HepG2 (cell line): ENCODE measurements around the gene ZFP36L2. TPM values are rescaled to one million over a fixed set of nuclear protein-coding genes. Genes with fewer than 3 reads are reported as not detected.

Source experiments
- BCL6 ChIP-seq: IDR thresholded peaks from 2 replicates; pipeline ENCODE4 v1.6.1; 2016; ENCODE audit warnings: missing genetic modification reagents, missing compliant biosample characterization
- BRD4 ChIP-seq: sonication (generic); formaldehyde crosslinking; IDR thresholded peaks from 2 replicates; pipeline ENCODE4 v1.4.0; 2020; ENCODE audit warnings: missing genetic modification reagents
- ELF4 ChIP-seq: sonication (generic); formaldehyde crosslinking; IDR thresholded peaks from 2 replicates; pipeline ENCODE4 v1.5.0; 2020; ENCODE audit warnings: missing genetic modification reagents, mild to moderate bottlenecking, moderate library complexity, borderline replicate concordance
- ESRRA ChIP-seq: sonication (generic); formaldehyde crosslinking; IDR thresholded peaks from 2 replicates; pipeline ENCODE4 v1.5.1; 2020; ENCODE audit warnings: mild to moderate bottlenecking, low read depth, missing genetic modification reagents
- FOXA3 ChIP-seq: IDR thresholded peaks from 2 replicates; pipeline ENCODE4 v1.6.1; 2016; ENCODE audit warnings: missing genetic modification reagents, missing compliant biosample characterization
- HIVEP1 ChIP-seq: sonication (generic); formaldehyde crosslinking; IDR thresholded peaks from 2 replicates; pipeline ENCODE4 v1.4.0; 2020; ENCODE audit warnings: mild to moderate bottlenecking, missing genetic modification reagents
- HNF4G ChIP-seq, 2 experiments: sonication (generic) in 1 of 2; formaldehyde crosslinking in 1 of 2; IDR thresholded peaks; 2 replicates each; pipeline versions ENCODE4 v1.4.0 to v1.6.1; 2011 to 2020; ENCODE audit warnings: borderline replicate concordance in 2 of 2, low read depth in 2 of 2, mild to moderate bottlenecking in 2 of 2, low read length in 1 of 2, missing genetic modification reagents in 1 of 2, moderate library complexity in 1 of 2
- MEF2D ChIP-seq: sonication (generic); formaldehyde crosslinking; IDR thresholded peaks from 2 replicates; pipeline ENCODE4 v1.5.1; 2020; ENCODE audit warnings: mild to moderate bottlenecking, missing genetic modification reagents
- PAF1 ChIP-seq: IDR thresholded peaks from 2 replicates; pipeline ENCODE4 v1.6.1; 2016; ENCODE audit warnings: missing genetic modification reagents, missing compliant biosample characterization
- PHF8 ChIP-seq: sonication (generic); formaldehyde crosslinking; IDR thresholded peaks from 2 replicates; pipeline ENCODE4 v1.5.0; 2020; ENCODE audit warnings: missing genetic modification reagents
- PRMT3 ChIP-seq: sonication (generic); formaldehyde crosslinking; IDR thresholded peaks from 2 replicates; pipeline ENCODE4 v1.8.1; 2022; ENCODE audit warnings: low read depth, mild to moderate bottlenecking, moderate library complexity, missing genetic modification reagents, borderline replicate concordance
- RAD51 ChIP-seq: fragments of 450-650 bp; IDR thresholded peaks from 2 replicates; pipeline ENCODE4 v1.6.1; 2016; ENCODE audit warnings: borderline replicate concordance
- RARA ChIP-seq: IDR thresholded peaks from 2 replicates; pipeline ENCODE4 v1.6.1; 2016; ENCODE audit warnings: missing genetic modification reagents, missing compliant biosample characterization
- SMC3 ChIP-seq: IDR thresholded peaks from 2 replicates; pipeline ENCODE4 v1.6.1; 2011; ENCODE audit warnings: low read length, improper control_type of control experiment
- TCF7 ChIP-seq: sonication (generic); IDR thresholded peaks from 2 replicates; pipeline ENCODE4 v1.6.1; 2016; ENCODE audit warnings: antibody characterized with exemption, low read depth
- ZBTB1 ChIP-seq: sonication (generic); formaldehyde crosslinking; IDR thresholded peaks from 2 replicates; pipeline ENCODE4 v1.4.0; 2020; ENCODE audit warnings: missing genetic modification reagents, borderline replicate concordance
- ZNF383 ChIP-seq: sonication (generic); formaldehyde crosslinking; IDR thresholded peaks from 2 replicates; pipeline ENCODE4 v1.4.0; 2020; ENCODE audit warnings: missing genetic modification reagents, mild to moderate bottlenecking, borderline replicate concordance
- ZNF496 ChIP-seq: sonication (generic); formaldehyde crosslinking; IDR thresholded peaks from 2 replicates; pipeline ENCODE4 v1.8.1; 2023; ENCODE audit warnings: mild to moderate bottlenecking, moderate library complexity, missing genetic modification reagents; ENCODE audit not compliant: insufficient replicate concordance
- ZNF737 ChIP-seq: sonication (generic); formaldehyde crosslinking; IDR thresholded peaks from 2 replicates; pipeline ENCODE4 v1.5.0; 2020; ENCODE audit warnings: missing genetic modification reagents, mild to moderate bottlenecking, borderline replicate concordance
- polyA plus RNA-seq, 8 experiments: library from polyadenylated mRNA; depleted of rRNA in 3 of 8; stranded (reverse) in 7 of 8; unstranded in 1 of 8; fragments of >200 nt; fragmentation: Illumina TruSeq in 4 of 8; extraction: Trizol in 4 of 8; gene quantifications; 2 replicates each; pipeline versions ENCODE4 v1.2.1 to v1.2.3, GENCODE V29; 2011 to 2016; ENCODE audit warnings: low read depth in 4 of 8, missing spikeins in 1 of 8, mixed read lengths in 1 of 8; ENCODE audit not compliant: insufficient read depth in 1 of 8
- total RNA-seq, 5 experiments: library from RNA; depleted of rRNA; stranded (reverse); fragments of >200 nt; fragmentation: Illumina TruSeq; extraction: Trizol; gene quantifications; 2 replicates each; pipeline ENCODE4 v1.2.3, GENCODE V29; 2016; ENCODE audit warnings: low read depth in 1 of 5
- TF ChIP-seq, protein P1 (sequence below), 2 experiments: sonication (generic) in 1 of 2; formaldehyde crosslinking in 1 of 2; IDR thresholded peaks; 2 replicates each; pipeline versions ENCODE4 v1.4.0 to v1.6.1; 2016 to 2020; ENCODE audit warnings: borderline replicate concordance in 1 of 2, low read depth in 1 of 2, mild to moderate bottlenecking in 1 of 2, missing genetic modification reagents in 1 of 2
- TF ChIP-seq, protein P2 (sequence below): sonication (generic); formaldehyde crosslinking; IDR thresholded peaks from 2 replicates; pipeline ENCODE4 v1.8.0; 2022; ENCODE audit warnings: missing genetic modification reagents, low read depth, mild to moderate bottlenecking, borderline replicate concordance
- TF ChIP-seq, protein P3 (sequence below): sonication (generic); formaldehyde crosslinking; IDR thresholded peaks from 2 replicates; pipeline ENCODE4 v1.8.1; 2023; ENCODE audit warnings: mild to moderate bottlenecking, missing genetic modification reagents, borderline replicate concordance
- TF ChIP-seq, protein P4 (sequence below): sonication (generic); formaldehyde crosslinking; conservative IDR thresholded peaks from 2 replicates; pipeline ENCODE4 v1.8.1; 2023; ENCODE audit warnings: missing genetic modification reagents

ZFP36L2 gene
- total and polyA plus RNA-seq, 2 of the 13 experiments (the other 11 are each of a cell fraction or from before 2014, with no cell fraction given), result 11.2 to 21.8 TPM

DNA sequence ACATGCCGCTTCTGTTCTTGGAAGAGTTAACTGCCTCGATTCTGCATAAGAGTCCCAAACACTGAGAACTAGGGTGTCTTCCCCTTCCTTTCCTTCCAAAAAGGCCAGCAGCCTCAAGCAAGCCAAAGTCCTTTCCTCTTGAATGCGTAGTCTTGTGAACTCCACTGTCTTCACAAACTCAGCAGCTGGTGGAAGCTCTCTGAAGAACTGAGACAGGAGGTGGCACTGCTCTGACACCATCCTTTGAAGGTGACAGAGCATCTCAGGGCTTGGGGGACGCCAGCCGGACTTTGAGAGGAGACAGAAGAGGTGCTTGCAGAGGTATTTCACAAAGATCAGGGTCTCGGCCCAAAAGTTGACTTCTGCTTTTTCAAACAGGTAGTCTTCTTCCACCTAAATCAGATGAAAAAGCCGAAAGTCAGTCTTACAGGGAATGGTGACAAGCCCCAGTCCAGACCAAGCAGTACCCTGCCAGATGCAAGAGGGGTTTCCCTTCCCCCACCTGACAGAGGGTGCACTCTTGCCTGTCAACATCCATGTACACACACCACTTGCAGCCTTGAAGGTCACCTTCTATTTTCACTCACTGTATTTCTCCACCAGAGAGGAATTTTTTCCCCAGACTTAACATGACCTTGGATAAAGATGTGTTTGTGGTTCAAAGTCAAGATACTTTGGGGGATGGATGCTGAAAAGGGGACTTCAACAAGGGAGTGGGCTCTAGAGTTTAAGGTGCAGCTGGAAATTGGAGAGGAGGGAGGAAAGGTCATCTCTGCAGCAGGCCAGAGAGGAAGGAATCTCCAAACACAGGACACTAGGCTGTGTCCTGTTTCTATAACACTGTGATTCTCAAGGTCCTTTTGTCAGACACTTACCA, 4.8 kb upstream of the ZFP36L2 start (continued):
- TF ChIP-seq, protein P1, sequence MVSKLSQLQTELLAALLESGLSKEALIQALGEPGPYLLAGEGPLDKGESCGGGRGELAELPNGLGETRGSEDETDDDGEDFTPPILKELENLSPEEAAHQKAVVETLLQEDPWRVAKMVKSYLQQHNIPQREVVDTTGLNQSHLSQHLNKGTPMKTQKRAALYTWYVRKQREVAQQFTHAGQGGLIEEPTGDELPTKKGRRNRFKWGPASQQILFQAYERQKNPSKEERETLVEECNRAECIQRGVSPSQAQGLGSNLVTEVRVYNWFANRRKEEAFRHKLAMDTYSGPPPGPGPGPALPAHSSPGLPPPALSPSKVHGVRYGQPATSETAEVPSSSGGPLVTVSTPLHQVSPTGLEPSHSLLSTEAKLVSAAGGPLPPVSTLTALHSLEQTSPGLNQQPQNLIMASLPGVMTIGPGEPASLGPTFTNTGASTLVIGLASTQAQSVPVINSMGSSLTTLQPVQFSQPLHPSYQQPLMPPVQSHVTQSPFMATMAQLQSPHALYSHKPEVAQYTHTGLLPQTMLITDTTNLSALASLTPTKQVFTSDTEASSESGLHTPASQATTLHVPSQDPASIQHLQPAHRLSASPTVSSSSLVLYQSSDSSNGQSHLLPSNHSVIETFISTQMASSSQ (IDR thresholded peaks at IDR 0.05; ENCODE audit: low read depth), result no peak
- TF ChIP-seq, protein P1 (CRISPR knock-in tag; IDR thresholded peaks at IDR 0.05; ENCODE audit: borderline replicate concordance), result no peak
- TF ChIP-seq RAD51 (no peak), HIVEP1 (CRISPR knock-in tag) (no peak), ELF4 (CRISPR knock-in tag) (no peak), RARA (CRISPR knock-in tag) (peak; percentile 67), ZNF737 (no peak), ESRRA (peak; percentile 92; the same call in 1 of the 2 replicates), FOXA3 (peak; percentile 79), TCF7 (no peak), BCL6 (CRISPR knock-in tag) (peak; percentile 78), HNF4G (IDR thresholded peaks at IDR 0.05; ENCODE audit: borderline replicate concordance, low read depth, low read length) (peak; percentile 48; the same call in 1 of the 2 replicates), HNF4G (CRISPR knock-in tag; IDR thresholded peaks at IDR 0.05; ENCODE audit: borderline replicate concordance, low read depth) (no peak), PAF1 (CRISPR knock-in tag) (no peak), ZNF496 (no peak), PHF8 (CRISPR knock-in tag) (no peak), BRD4 (CRISPR knock-in tag) (no peak), PRMT3 (no peak), ZBTB1 (CRISPR knock-in tag) (no peak), MEF2D (CRISPR knock-in tag) (0 out of 2 replicates have a peak, but pooled peaks have one; percentile 44), SMC3 (no peak), ZNF383 (CRISPR knock-in tag) (no peak)
- TF ChIP-seq, protein P2, sequence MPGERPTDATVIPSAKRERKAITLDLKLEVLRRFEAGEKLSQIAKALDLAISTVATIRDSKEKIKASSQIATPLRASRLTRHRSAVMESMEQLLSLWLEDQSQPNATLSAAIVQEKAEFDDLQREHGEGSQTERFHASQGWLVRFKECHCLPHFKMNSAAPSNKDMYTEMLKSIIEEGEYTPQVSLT, result no peak
- TF ChIP-seq, protein P3, sequence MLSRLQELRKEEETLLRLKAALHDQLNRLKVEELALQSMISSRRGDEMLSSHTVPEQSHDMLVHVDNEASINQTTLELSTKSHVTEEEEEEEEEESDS (CRISPR knock-in tag), result no peak
- TF ChIP-seq, protein P4, sequence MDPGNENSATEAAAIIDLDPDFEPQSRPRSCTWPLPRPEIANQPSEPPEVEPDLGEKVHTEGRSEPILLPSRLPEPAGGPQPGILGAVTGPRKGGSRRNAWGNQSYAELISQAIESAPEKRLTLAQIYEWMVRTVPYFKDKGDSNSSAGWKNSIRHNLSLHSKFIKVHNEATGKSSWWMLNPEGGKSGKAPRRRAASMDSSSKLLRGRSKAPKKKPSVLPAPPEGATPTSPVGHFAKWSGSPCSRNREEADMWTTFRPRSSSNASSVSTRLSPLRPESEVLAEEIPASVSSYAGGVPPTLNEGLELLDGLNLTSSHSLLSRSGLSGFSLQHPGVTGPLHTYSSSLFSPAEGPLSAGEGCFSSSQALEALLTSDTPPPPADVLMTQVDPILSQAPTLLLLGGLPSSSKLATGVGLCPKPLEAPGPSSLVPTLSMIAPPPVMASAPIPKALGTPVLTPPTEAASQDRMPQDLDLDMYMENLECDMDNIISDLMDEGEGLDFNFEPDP (CRISPR knock-in tag), result no peak
